ENCODE measurements around the gene FER1L5.
"Not testable (repeated sequence)": the region's sequence is repeated elsewhere in the genome, so short reads cannot be mapped to it uniquely, and the experiment has no call there.

Gene FER1L5

DNA sequence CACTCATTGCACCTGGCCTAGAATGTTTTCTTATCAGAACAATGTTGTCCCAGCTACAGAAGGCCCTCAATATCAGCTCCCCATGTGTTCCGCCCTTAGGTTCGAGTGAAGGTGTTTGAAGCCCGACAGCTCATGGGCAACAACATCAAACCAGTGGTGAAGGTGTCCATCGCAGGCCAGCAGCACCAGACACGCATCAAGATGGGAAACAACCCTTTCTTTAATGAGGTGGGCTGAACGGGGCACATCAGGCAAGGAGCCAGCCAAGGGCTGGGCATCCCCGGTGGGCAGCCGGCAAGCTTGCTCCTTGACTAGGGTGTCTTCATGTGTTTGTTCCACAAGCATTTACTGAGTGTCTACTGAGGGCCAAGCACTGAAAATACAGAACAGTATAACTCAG is 9.2 kb downstream of the FER1L5 start:
- Histone ChIP-seq H3K27ac (no peak overlapping the region), H3K9me3 (no peaks in the 10 kb centered on the region), H3K27me3 (no peaks in the 10 kb centered on the region), H3K4me1 (no peaks in the 10 kb centered on the region), H3K36me3 (no peaks in the 10 kb centered on the region), H3K4me3 (no peak overlapping the region)
- intact Hi-C loops (cut with DNase I; ENCODE audit: low total_unique reads), result no loop called here
- TF ChIP-seq, protein P1, sequence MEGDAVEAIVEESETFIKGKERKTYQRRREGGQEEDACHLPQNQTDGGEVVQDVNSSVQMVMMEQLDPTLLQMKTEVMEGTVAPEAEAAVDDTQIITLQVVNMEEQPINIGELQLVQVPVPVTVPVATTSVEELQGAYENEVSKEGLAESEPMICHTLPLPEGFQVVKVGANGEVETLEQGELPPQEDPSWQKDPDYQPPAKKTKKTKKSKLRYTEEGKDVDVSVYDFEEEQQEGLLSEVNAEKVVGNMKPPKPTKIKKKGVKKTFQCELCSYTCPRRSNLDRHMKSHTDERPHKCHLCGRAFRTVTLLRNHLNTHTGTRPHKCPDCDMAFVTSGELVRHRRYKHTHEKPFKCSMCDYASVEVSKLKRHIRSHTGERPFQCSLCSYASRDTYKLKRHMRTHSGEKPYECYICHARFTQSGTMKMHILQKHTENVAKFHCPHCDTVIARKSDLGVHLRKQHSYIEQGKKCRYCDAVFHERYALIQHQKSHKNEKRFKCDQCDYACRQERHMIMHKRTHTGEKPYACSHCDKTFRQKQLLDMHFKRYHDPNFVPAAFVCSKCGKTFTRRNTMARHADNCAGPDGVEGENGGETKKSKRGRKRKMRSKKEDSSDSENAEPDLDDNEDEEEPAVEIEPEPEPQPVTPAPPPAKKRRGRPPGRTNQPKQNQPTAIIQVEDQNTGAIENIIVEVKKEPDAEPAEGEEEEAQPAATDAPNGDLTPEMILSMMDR (IDR thresholded peaks at IDR 0.05), result no peak
- DNase-seq, result no peak

DNA sequence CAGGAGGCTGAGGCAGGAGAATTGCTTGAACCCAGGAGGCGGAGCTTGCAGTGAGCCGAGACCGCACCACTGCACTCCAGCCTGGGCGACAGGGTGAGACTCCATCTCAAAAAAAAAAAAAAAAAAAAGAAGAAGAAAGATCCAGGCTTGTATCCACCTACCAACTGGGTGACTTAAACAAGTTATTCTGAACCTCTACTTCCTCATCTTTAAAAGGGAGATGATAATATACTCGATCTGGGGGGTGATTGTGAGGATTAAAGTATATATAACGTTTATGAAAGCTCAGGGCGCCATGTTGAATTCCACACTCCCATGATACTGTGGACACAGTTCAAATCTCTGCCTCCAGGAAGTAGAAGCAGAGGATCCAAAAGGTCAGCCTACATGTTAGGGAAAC is 12.2 kb downstream of the FER1L5 start:
- H3K4me3 ChIP-seq; H3K9me3 ChIP-seq; H3K4me1 ChIP-seq; intact Hi-C loops (cut with DNase I; ENCODE audit: low total_unique reads); H3K36me3 ChIP-seq; H3K27me3 ChIP-seq; H3K27ac ChIP-seq; DNase-seq: not testable (repeated sequence)

DNA sequence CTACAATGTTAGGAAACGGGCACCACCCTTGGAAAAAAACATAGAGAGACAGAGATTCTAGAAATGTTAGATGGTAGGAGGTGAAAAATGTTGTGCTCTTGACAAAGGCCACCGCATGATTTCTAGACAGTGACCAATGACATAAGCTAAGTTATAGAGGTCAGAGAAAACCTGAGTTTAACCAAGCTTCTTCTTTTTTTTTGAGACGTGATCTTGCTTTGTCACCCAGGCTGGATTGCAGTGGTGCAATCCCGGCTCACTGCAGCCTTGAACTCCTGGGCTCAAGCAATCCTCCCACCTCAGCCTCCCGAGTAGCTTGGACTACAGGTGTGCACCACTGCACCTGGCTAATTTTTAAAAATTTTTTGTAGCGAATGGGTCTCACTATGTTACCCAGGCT is 13.0 kb downstream of the FER1L5 start:
- DNase-seq, result no peak
- H3K4me1 ChIP-seq, result no peaks in the 10 kb centered on the region
- no peaks in the 10 kb centered on the region for H3K36me3 ChIP-seq
- no peaks in the 10 kb centered on the region for H3K9me3 ChIP-seq
- H3K27me3 ChIP-seq, result no peaks in the 10 kb centered on the region
- no peak overlapping the region for H3K27ac ChIP-seq
- intact Hi-C loops (cut with DNase I; ENCODE audit: low total_unique reads), result no loop called here
- no peak overlapping the region for H3K4me3 ChIP-seq
- TF ChIP-seq, protein P1 (IDR thresholded peaks at IDR 0.05), result no peak

DNA sequence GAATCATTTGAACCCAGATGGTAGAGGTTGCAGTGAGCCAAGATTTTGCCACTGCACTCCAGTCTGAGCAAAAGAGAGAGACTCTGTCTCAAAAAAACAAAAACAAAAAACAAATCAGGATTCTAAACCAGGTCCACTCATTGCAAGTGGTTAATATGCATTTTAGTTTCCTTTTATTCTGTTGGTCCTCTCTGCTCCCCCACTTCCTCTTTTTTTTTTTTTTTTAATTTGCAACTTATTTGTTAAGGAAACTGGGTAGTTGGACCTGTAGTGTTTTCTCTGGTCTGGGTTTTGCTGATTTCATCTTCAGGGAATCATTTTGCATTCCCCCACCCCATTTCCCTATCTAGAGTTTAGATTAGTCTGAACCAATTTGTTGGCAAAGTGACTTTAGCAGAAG is 14.0 kb downstream of the FER1L5 start:
- Histone ChIP-seq H3K27me3 (no peaks in the 10 kb centered on the region), H3K9me3 (no peaks in the 10 kb centered on the region), H3K36me3 (no peaks in the 10 kb centered on the region), H3K4me3 (no peak overlapping the region), H3K27ac (no peak overlapping the region), H3K4me1 (no peaks in the 10 kb centered on the region)
- DNase-seq, result no peak
- TF ChIP-seq, protein P1 (IDR thresholded peaks at IDR 0.05), result no peak
- intact Hi-C loops (cut with DNase I; ENCODE audit: low total_unique reads), result no loop called here

DNA sequence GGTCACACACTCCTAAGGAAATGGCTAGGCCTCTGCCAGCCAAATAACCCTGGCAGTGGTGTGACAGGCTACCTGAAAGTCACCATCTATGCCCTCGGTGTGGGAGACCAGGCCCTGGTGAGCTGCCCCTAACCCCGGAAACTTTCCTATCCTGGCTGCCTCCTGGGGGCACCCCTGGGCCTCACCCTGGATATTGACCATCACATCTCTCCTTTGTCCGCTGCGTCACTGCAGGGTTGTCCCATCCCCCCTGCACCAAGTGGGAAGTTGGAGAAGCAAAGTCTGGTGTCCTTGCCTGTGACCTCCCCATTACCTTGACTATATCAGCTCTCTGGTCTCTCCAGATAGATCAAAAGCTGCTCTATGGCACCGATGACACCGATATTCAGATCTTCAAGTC is 18.8 kb downstream of the FER1L5 start:
- no peak overlapping the region for H3K4me3 ChIP-seq
- H3K27ac ChIP-seq, result no peak overlapping the region
- TF ChIP-seq, protein P1 (IDR thresholded peaks at IDR 0.05), result no peak
- H3K4me1 ChIP-seq, result peaks cover 0 to 17% (median 14%) of the 10 kb centered on the region in 4 donors
- intact Hi-C loops (cut with DNase I; ENCODE audit: low total_unique reads), result no loop called here
- no peaks in the 10 kb centered on the region for H3K9me3 ChIP-seq
- no peaks in the 10 kb centered on the region for H3K36me3 ChIP-seq
- no peak for DNase-seq
- H3K27me3 ChIP-seq, result no peaks in the 10 kb centered on the region

DNA sequence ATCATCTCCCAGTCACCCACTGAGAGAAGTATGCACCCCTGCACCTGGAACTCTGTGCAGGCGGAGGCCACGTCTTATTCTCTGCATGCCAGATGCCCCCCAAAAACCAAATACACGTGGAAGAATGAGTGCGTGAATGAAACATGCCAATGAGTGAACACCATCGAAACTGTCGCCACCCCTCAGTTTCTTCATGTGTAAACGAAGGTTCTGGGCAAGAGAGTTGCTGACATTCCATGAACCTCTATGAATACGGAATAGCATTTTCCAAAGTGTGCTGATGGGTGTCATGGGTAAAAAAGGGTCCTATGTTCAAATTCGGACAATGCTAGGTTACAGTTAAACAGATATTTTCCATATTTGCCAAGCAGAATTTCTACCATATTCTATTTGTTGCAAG is 19.8 kb downstream of the FER1L5 start:
- TF ChIP-seq, protein P1 (IDR thresholded peaks at IDR 0.05), result no peak
- Histone ChIP-seq H3K27me3 (no peaks in the 10 kb centered on the region), H3K4me1 (peaks cover 0 to 17% (median 14%) of the 10 kb centered on the region in 4 donors), H3K9me3 (no peaks in the 10 kb centered on the region), H3K36me3 (no peaks in the 10 kb centered on the region), H3K4me3 (no peak overlapping the region), H3K27ac (no peak overlapping the region)
- DNase-seq, result no peak
- intact Hi-C loops (cut with DNase I; ENCODE audit: low total_unique reads), result no loop called here

All from tibial artery (tissue), 4 donors.